Kidney epithelial cell (primary cell): ENCODE results near the gene BRINP3. TPM values are rescaled to one million over a fixed set of nuclear protein-coding genes. Genes with fewer than 3 reads are reported as not detected.

ENCODE experiments used
- DNase-seq: peaks from one replicate; pipeline ENCODE4 v3.0.0-alpha.2; 2010; ENCODE audit warnings: low read depth
- H3K27me3 ChIP-seq: 2 replicates; pipeline ENCODE4 v1.6.0; 2011; ENCODE audit warnings: low read length; ENCODE audit not compliant: control insufficient read depth, insufficient read depth
- H3K36me3 ChIP-seq: 2 replicates; pipeline ENCODE4 v1.5.1; 2011; ENCODE audit warnings: low read length; ENCODE audit not compliant: control insufficient read depth, insufficient read depth
- H3K4me3 ChIP-seq: 2 replicates; pipeline ENCODE4 v1.5.1; 2011; ENCODE audit warnings: low read depth, mild to moderate bottlenecking, control low read depth, low read length
- total RNA-seq: library from RNA; depleted of rRNA; stranded (reverse); fragments of >200 nt; gene quantifications from 2 replicates; pipeline ENCODE4 v1.2.3, GENCODE V29; 2015
- TF ChIP-seq, protein P1 (sequence below): IDR thresholded peaks from 2 replicates; pipeline ENCODE4 v1.5.1; 2011; ENCODE audit warnings: mild to moderate bottlenecking, moderate library complexity, low read length, control low read depth, inconsistent platforms; ENCODE audit not compliant: insufficient read depth, poor library complexity, severe bottlenecking

The BRINP3 gene
- total RNA-seq, 1 donor from 2014 or later = 0.04 TPM

DNA sequence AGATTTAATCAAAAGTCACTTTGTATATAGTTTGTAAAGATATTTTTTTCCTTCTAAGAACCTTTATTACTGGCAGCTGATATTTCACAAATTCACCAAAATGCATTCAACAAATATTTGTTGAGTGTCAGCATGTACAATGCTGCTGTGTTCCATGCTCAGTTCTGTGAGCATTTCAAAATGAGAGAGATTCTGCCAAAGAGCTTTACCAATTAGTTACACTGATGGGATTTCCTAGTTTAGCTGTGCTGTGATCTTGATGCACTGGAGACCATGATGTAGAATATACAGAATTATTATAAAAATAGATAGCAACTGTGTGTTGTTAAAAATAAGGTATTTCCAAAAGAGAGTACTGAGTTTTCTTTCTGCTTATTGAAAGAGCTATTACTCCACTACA, 225.6 kb downstream of the BRINP3 start:
- no peak for DNase-seq
- H3K4me3 ChIP-seq = no peak overlapping the region
- no peaks in the 10 kb centered on the region for H3K36me3 ChIP-seq
- TF ChIP-seq, protein P1, sequence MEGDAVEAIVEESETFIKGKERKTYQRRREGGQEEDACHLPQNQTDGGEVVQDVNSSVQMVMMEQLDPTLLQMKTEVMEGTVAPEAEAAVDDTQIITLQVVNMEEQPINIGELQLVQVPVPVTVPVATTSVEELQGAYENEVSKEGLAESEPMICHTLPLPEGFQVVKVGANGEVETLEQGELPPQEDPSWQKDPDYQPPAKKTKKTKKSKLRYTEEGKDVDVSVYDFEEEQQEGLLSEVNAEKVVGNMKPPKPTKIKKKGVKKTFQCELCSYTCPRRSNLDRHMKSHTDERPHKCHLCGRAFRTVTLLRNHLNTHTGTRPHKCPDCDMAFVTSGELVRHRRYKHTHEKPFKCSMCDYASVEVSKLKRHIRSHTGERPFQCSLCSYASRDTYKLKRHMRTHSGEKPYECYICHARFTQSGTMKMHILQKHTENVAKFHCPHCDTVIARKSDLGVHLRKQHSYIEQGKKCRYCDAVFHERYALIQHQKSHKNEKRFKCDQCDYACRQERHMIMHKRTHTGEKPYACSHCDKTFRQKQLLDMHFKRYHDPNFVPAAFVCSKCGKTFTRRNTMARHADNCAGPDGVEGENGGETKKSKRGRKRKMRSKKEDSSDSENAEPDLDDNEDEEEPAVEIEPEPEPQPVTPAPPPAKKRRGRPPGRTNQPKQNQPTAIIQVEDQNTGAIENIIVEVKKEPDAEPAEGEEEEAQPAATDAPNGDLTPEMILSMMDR = no peak
- no peaks in the 10 kb centered on the region for H3K27me3 ChIP-seq

DNA sequence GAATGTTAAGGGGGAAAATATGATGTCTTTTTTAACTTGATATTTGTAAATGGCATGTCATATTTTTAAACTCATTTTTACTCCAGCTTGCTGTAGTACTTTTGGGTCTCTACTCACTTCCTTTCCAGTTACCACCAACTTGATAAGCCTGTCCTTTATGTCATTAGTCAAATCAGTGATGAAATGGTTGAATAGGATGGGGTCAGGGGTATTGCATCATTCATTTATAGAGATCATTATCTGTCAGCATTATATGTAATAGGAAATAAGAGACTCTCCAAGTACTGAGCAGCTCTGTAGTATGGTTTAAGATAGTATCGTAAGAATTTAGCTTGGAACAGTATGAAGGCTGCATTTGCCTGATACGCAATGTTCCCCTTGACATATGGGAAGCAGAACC, 227.3 kb downstream of the BRINP3 start:
- no peaks in the 10 kb centered on the region for H3K36me3 ChIP-seq
- H3K4me3 ChIP-seq = no peak overlapping the region
- TF ChIP-seq, protein P1 = no peak
- no peaks in the 10 kb centered on the region for H3K27me3 ChIP-seq
- DNase-seq = no peak

DNA sequence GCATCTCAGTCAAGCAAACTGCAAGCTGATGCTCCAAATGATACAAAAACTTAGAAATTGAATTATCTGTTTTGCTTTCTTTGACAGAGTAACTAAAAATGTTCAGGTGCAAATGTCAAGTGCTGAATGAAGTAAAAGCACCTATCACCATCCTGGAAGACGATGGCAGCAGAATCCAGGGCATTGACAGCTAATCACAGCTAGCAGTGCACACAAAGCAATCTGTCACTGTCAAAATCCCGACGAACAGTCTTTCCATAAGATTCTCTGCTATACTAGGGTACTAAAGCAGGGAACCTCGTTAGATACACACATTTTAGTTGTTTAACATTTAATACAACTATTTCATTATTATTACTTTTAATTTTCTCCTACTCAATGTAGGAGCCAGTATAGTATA, 233.3 kb downstream of the BRINP3 start:
- Histone ChIP-seq H3K36me3 (no peaks in the 10 kb centered on the region), H3K27me3 (no peaks in the 10 kb centered on the region), H3K4me3 (no peak overlapping the region)
- TF ChIP-seq, protein P1 = no peak
- no peak for DNase-seq

DNA sequence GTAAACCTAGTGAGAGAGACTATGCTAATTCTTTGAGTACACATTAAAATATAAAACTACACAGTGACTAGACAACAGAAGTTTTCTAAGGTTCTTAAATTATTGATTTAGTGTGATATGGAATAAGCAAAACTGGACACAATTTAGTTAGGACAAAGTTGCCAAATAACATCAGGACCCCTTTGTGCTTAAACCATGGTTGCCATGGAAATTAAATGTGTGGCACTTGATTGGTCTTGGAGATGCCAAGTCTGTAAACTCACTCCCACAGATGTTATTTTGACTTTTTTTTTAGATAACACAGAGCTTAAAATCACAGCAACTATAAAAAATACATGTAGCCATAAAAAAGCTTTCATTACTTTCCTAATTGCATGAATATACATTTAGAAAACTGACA, 234.6 kb downstream of the BRINP3 start:
- Histone ChIP-seq H3K27me3 (no peaks in the 10 kb centered on the region), H3K36me3 (no peaks in the 10 kb centered on the region), H3K4me3 (no peak overlapping the region)
- DNase-seq = no peak
- TF ChIP-seq, protein P1 = no peak

DNA sequence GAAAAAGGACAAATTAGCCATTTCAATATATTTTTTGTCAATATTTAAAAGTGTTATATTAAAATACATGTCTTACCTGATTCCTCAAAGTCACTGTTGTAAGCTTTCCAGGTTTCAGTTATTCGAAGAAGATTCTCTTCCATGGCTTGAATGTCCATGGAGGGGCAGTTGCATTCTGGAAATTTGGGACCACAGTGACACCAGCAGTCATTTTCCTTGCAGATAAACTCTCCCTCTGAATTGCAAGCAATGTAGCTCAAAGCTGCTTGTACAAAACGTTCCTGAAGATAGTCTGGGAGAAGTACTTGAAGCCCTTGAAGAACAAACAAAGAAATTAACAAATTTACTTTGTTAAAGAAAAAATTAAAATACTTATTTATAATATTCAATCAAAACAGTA, 251.7 kb downstream of the BRINP3 start:
- Histone ChIP-seq H3K4me3 (no peak overlapping the region), H3K36me3 (no peaks in the 10 kb centered on the region), H3K27me3 (no peaks in the 10 kb centered on the region)
- TF ChIP-seq, protein P1 = no peak
- DNase-seq = no peak

DNA sequence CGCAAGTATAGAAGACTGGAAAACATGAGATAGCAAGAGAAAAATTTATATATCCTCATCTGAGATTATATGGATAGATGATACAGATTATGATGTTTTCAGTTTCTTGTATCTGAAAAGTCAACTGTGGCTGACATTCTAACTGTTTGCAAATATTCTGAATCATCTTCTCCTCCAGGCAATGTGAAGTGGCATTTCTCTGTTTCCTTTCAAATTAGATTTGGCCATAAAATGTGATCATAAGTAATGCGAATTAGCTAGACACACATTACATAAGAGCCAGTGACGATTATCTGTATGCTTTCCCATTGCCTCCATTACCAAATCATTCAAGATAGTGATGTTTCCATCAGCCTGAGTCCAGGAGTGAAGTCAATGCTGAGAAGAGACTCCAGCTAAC, 265.2 kb downstream of the BRINP3 start:
- Histone ChIP-seq H3K4me3 (no peak overlapping the region), H3K36me3 (no peaks in the 10 kb centered on the region), H3K27me3 (no peaks in the 10 kb centered on the region)
- TF ChIP-seq, protein P1 = no peak
- no peak for DNase-seq
